ENCODE data around the gene MDH2.

DNA sequence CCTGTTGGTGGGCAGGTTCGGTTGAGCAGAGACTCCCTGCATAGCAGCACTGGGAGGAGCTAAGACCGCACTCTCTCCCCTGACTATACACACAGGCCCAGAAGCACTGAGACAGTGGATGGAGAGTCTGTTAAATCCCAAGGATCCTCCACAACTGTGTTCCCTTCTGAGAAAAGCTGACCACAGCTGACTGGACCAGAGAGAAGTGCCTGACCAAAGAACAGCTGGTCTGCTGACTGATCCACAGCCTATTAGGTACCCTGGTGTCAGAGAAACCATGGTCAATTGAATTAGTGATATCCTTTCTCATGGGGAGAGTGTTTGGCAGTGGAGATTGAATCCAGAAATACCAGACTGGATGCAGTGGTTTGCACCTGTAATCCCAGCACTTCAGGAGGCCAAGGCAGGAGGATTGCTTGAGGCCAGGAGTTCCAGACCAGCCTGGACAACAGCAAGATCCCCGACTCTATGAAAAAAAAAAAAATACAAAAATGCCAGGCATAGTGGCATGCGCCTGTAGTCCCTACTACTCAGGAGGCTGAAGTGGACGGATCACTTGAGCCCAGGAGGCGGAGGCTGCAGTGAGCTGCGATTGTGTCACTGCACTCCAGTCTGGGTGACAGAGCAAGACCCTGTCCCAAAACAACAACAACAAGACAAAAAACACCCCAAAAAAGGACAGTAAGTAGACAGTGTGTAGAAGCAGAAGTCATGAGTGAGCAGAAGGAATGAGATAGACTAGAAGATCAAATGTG lies 25.7 kb upstream of the MDH2 start:
- no peak for TF ChIP-seq POLR2A (IDR thresholded peaks at IDR 0.05; ENCODE audit: control extremely low read depth in 1 of 2, low read depth in 2 of 2, low read length in 2 of 2)
- TF ChIP-seq POLR2AphosphoS5 (IDR thresholded peaks at IDR 0.05; ENCODE audit: low read depth, low read length) = no peak
- no peak for TF ChIP-seq CHD2 (IDR thresholded peaks at IDR 0.05; ENCODE audit: low read length)
